DMS53 treated with DMSO at 0.1 percent for 48 hours (cell line): ENCODE data around the gene DEGS2.

Source experiments
- DNase-seq: peaks from one replicate; lab custom pipeline; 2025; ENCODE audit not compliant: unreplicated experiment; lab: John Stamatoyannopoulos, UW

Gene DEGS2

DNA sequence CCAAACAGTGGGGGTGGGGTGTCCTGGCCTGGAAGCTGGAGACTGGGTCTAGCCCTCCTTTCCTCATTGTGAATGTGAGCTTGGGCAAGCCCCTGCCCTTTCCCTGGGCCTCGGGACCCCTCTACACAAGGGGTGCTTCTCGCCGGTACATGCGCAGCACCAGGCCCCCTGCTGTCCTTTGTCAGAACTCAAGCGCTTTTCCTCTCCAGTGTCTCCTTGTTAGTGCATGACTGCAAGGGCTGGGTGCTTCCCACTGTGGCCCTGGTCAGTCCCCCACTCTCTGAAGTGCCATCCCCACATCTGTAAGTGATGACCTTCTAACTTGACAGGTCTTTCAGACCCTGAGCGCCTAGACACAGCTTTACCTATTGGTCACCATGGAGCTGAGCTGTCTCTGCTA lies 44.2 kb downstream of the DEGS2 start:
- no peak for DNase-seq

DNA sequence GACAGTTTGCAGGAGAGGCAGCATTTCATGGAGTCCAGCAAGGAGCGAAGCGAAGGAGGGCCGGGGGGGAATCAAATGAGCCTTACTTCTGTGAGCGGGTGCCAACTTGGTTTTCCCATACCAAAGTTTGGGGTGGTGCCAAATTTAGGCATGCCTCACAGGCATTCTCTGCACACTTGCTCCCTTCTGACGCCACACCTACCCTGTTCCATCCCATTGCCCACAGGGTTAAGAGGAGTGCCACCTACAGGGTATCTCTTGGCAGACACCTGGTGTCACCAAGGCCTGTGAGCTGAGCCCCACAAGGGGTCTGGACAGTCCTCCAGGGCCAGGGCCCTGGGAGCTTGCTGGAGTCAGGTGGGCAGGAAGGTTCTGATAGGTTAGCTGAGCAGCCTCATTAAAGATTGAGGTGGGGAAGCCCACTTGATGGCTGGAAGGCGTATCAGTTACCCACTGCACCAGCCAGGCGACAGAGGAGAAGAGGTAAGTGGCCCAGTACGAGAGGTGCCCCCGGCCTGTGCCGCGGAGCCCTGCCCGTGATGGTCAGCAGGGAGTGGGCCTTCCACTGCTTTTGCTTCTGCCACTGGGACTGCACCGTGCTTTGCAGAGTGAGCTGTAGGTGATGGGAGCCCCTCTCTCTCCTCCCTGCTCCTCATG lies 45.2 kb downstream of the DEGS2 start:
- no peak for DNase-seq

DNA sequence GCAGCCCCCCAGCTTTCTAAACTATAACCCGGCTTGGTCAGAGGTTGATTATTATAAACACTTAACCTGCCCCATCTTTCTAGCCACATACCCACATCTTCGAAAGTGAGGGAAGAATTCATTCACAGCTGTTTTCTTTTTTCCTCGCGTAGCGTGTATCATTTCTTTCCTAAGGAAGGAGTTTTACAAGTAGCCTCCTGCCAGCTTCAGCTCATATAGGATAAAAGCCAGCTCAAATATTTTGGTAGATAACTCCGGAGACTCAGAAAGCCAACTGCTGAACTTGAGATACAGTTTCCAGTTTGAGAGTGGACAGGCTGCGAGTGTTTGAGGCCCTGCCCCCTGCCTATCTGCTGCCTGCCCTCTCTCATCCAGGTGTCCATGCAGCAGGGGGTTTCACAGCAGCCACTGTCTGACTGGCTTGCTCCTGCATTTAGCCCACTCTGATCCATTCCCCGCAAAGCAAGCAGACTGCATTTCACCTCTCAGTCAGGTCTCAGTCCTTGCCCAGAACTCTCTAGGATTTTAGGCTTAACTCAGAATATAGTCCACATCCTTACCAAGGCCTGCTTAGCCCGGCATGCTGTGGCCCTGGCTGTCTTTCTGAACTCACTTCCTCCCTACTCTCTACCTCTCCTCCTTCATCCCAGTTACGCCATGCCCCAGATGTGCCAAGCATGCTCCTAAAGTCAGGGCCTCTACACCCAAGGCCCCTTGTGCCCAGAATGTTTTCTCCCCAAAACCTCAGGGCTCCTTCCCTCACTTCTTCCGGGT lies 47.3 kb downstream of the DEGS2 start:
- DNase-seq = no peak

DNA sequence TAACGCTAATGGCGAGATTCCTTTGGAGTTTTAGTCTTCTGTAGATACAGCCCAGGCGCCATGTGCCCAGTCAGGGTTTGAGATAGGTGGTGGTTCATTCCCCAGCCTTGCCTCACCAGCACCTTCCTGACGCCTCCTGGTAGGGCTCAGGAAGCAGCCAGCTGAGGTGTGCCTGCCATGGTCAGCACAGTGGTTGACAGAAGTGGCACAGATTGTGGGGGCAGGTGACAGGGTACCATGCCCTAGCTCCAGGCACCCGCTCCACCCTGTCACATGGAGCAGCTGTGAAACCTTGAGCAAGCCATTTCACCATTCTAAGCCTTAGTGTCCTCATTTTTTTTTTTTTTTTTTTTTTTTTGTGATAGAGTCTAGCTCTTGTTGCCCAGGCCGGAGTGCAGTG lies 48.6 kb downstream of the DEGS2 start:
- DNase-seq = no peak

DNA sequence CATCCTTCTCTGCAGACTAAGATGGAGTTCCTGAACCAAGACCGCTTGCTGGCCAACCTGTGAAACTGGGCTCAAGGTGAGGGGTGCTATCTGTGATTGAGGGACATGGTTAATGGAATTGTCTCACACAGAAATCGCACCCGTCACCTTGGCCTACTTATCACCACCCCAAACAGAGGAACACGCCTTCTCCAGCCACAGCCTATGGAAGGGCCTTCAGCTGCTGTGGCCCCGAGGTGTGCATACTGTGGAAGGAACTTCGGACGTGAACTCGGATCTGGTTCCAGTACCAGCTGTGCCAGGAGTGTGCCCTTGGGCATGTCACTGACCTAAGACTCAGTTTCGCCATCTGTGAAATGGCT lies 49.9 kb downstream of the DEGS2 start:
- no peak for DNase-seq

DNA sequence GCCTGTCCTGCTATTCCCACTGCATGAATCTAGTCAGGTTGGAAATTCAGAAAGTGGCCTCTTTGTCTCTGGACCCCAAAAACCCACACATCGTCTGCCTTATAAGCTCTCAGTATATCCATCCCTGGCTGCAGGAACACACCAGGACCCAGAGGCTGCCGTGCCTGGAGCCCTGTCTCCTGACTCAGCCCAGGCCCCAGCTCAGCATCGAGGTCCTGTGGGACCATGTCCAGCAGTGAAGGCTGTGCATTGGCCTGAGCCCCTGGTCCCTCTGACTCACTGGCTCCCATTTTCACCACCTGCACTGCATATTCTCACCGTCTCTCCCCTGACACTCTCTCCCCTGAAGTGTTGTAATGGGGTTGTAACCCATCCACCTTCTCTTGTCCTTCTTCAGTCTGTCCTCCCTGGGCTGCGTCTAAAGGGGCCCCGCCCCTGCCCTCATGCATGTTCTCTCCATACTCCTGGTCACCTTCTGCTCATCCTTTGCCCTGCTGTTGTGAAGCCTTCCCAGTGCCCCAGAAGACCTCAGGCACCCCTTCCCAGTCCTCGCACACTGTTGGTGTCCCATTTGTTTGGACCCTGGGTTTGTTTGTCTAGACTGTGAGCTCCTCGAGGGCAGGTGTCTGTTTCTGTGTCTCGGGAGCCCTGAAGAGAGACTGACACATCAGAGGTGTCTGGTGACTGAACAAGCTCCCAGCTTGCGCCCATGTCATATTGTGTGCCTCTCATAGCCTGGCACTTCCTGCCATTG lies 50.4 kb downstream of the DEGS2 start:
- DNase-seq = no peak

DNA sequence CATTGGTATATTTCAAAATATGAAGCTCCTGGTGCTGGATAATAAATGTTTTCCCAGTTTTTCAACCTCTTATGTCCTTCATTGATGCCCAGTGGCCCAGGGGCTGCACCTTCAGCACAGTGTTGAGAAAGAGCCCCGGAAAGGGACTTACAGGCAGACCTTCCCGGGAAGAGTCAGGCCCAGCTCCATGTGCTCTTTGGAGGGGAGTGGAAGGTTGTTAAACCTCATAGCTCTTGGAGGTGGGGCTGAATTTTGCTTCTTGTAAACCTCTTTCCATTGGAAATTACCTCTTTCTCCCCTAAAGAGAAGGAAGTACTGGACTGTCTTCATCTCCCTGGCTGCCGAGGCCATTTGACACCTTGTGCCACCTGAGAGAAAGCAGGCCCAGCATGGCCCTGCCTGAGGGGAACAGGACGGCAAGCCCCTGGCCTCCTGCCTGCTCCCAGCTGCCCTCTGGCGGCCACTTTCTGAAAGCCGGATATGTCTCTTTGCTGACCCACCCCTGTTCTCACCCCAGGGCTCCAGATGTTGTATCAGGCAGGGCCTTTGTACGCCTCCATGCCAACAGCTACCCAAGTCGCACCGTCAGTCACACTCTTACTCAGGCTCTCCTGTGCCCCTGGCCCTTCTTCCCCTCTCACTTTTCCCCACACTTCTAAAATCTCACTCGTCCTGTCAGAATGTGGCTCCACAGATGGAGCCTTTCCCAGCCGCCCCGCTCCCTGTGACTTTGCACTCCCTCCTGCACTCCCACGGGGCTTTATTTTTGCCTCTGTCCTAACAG lies 51.2 kb downstream of the DEGS2 start:
- peak; percentile 36 for DNase-seq

DNA sequence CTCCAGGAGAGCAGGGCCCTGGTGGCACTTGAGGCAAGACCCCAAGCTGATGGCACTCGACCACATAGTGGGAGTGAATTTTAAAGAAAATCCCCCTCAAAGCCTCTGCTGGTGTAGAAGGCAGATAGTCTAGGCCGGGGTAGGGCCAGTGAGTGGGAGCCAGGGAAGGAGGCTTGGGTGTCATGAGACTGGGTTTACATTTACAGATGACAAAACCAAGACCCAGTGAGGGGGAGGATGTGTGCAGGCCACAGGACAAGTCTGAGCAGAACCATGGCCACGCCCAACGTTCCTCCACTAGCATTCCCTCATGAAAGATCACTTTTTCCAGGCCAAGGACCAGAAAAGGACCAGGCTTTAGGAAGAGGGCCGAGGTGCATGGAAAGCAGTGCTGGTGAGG lies 52.2 kb downstream of the DEGS2 start:
- DNase-seq = no peak

DNA sequence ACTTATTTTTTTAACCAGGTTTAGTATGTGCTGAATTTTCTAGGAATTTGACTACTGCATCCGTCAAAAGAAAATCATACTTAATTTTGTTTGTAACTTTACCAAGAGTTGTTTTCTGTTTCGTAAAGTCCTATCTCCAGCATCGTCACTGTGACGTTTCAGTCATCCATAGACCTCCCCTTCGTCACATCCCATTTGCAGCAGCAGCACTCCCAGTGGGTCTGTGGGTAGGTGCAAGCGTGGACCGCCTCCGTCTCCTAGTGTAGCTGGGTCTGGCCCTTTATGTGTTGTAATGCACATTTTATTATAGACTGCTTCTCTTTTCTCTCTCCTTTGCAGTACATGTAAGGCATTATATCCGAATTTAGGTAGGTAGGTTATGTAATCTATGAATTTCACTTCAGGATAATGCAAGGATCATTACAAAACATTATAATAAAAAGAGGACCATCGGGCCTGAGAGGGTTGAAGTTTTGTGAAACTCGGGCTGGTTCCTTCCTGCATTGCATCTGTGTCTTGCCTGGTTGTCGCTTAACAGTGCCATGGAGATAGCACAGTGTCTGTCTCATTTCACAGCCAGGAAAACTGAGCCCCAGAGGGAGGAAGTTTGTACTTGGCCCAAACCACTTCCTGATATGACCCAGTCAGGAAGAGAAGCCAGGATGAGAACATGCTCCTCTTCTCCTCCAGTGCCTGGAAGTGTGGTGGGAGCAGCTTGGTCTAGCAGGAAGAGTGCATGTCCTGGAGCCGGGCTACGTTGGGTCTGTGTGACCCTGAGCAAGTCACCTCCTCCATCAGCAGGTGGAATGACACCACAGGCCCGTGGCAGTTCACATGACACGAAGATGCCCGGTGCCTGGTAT lies 53.0 kb downstream of the DEGS2 start:
- DNase-seq = no peak

DNA sequence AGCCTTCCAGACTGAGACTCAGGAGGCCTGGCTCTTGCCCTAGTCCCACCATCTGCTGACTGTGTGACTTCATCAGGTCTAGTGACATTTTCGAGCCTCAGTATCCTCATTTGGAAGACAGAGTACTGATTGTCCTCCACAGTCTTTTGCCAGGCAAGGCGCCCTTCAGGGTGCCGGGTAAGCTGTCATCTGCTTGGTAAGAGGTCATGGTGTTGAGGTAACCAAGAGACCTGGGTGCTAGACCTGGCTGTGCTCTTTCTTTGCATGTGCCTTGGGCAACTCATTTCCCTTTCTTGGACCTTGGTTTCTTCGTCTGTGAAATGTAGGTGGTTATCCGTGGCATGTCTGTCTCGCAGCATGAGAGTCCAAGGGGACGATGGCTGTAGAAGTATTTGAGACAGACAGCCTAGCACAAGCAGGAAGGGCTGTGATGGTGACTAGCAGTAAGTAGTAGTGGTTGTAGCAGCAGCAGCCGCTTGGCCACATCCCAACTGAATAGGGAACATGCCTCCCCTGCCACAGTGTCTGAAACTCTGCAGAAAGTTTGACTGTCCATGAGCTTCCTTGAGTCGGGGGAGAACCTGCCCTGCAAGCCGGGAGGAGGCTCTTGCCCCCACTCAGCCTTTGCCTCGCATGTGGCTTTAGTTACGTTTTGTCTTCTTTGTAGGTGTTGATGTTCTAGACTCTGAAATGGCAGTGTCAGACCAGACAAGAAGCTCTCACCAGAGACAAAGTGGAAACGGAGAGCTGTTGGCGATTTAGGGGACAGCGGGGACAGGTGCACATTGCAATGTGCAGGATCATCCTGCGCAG lies 53.9 kb downstream of the DEGS2 start:
- no peak for DNase-seq

DNA sequence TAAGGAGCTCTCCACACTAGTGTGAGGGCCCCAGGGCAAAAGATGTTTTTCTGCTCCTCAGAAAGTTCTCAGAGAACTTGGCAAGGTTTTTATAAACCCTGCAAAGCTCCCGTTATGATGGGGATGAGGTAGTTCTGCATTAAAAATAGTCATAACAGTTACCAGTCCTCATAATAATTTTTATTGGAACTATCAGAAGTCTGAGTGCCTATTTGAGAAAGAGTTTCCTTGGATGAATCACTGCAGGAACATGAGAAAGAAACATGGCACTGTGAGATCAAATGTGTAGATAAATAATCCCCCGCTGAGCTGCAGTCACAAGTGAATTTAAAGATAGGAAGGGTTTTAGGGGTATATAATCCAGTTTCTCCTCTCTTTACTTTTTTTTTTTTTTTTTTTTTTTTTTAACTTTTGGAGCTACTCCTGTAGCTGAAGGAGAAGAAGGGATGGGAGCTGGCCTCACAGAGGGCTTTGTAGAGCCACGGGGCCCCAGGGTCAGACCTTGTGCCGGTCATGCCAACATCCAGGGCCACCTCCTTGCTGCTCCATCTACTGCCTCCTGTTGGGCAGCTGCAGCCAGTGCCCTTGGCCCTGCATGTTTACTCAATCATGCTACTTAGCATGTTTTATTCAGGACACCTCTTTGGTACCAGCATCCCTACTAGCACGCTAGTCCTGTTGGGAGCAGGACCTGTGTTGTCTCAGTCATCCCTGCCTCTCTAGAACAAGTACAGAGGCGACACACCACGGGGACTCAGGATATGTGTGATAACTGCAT lies 54.7 kb downstream of the DEGS2 start:
- DNase-seq = no peak

DNA sequence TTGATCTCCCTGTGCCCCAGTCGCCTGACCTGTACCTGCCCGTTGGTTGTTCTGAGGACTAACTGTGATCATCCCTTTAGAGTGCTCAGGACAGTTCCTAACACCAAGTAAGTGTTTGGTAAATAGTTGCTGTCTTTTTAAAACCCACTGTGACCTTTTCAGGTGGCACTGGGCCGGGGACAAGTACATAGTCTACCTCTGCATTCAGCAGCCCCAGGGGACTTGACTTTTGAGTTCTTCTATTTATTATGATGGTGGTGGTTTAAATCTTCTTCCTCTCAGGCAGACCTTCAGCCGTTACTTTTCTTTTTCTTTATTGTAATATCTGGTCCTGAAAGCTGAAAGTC lies 55.5 kb downstream of the DEGS2 start:
- DNase-seq = no peak

DNA sequence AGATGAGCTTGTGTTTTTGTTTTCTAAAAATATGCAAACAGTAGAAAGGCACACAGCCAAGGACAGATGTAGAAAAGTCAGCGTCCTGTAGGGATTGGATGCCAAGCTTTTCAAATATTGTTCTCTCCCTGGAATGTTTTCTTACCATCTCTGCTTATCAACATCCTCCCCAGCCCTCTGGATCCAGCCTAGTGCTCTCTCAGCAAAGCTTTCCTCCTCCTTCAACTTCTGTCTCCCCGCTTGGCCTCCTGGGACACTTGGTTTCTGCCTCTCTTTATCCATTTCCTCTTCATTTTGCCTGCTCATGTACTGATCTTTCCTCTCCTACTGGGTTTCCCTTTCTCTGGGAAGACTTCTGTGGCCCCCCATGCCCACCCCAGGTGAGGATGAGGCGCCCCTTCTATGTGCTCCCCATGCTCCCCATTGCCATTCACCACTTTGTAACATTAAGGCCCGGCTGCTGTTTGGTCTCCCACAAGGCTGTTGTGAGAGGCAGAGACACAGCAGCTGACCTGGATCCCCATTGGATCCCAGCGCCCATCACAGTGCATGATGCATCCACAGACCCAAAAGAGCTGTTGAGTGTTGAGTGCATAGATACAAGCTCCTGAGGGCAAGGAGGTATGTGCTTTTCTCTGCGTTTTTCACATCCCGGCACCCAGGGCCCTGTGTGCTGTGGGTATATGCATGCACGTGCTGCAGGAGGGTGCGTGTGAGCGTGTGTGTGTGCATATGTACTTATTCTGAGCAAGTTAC lies 56.0 kb downstream of the DEGS2 start:
- DNase-seq = no peak

DNA sequence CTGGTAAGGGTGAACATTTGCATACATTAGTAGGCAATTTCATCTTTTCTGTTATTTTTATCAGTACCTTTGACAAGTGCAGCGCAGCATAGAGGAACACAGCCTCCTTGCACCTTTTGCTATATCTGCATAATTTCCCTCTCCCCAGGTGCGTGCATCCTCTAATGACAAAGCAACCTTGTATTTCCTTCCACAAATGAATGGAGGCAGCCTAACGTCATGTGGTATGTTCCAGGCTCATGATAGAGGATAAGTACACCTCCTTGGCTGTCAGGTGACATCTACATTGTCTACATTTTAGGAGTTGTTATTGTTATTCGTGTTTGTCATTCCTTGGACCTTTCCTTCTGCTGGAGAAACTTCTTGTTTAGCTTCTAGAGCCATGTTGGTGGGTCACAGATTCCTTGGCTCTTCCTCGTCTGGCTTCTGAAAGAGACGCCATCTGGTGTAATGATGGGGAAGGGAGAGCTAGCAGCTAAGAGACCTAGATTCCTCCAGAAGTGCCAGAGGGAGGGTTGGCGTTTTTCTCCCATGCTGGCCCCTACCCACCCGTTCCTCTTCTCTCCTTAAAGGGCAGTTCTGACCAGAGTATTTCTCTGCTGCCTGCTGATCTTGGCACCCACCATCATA lies 57.2 kb downstream of the DEGS2 start:
- no peak for DNase-seq

DNA sequence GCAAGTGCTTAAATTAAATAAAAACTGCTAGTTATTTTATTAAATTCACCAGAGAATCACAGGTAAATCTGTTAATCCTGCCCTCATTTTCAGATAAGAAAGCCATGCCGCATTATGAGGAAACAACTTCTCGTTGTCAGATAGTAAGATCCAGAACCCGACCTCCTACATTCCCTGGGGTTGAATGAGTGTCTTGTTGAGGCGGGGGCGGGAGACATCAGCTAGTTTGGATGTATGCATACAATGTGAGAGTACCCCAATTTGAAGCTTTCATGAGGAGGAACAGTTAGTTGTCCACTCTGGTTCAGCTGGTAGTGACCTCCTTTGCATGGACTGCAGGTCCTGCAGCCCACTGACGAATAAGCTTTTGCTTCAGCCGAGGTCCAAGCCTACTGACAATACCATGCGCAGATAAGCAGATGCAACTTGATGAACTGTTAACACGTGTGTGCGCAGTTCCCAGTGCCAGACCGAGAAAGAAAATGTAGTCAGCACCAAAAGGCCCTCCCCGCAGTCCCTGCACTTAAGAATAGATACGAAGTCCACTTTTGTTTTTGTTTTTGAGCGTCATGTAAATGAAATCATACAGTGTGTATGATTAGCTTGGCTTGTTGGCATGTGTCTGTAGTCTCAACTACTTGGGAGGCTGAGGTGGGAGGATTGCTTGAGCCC lies 59.3 kb downstream of the DEGS2 start:
- no peak for DNase-seq

DNA sequence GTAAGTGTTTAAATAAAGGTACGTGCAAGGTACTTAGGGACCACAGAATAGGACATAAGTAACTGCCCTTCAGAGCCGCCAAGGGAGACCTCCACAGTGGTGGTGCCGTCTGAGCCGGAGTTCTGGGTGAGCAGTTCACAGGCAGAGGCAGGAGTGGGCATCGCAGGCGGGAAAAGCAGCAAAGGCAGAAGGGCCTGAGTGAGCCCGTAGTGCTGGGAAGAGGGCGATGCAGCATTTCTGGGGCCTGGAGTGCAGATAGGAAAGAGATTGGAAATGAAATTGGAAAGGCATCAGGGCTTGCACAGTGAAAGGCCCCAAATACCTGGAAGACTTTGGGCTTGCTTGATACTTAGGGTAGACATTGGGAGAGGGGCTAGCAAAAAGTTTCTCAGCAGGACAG lies 61.3 kb downstream of the DEGS2 start:
- DNase-seq = no peak

DNA sequence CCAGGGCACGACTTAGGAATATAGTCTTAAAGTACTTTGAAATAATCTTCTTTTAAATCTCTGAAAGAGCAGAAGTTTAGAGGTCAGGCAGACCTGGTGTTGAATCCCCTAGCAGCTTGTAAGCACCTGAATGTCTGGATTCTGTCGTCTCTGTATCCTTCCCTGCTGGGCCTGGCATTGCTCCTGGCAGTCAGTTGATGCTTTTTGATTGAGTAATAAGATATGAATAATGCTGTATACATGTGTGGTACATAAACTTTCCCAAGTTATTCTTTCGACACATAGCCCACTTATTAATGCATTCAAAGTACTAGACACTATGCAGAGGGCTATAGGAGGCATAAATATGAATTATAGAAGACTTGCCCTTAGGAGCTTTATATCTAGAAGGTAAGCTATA lies 62.8 kb downstream of the DEGS2 start:
- no peak for DNase-seq
